ENCODE measurements around the gene UQCC2.

The UQCC2 gene

GRCh38 chr6:33690766-33691165, 20.7 kb downstream of the UQCC2 start:
- no peak for DNase-seq (ENCODE audit: low read depth)

- no peak for DNase-seq (ENCODE audit: low read depth)
Observed at GRCh38 chr6:33689879-33690278, 21.6 kb downstream of the UQCC2 start.

- DNase-seq (ENCODE audit: low read depth) = no peak
Observed at GRCh38 chr6:33689148-33689494, 22.4 kb downstream of the UQCC2 start.

- no peak for DNase-seq (ENCODE audit: low read depth)
Observed at GRCh38 chr6:33688451-33689147, 22.9 kb downstream of the UQCC2 start.

- DNase-seq (ENCODE audit: low read depth) = no peak
Observed at GRCh38 chr6:33688006-33688405, 23.5 kb downstream of the UQCC2 start.

GRCh38 chr6:33686981-33687975, 24.2 kb downstream of the UQCC2 start:
- DNase-seq (ENCODE audit: low read depth) = no peak

GRCh38 chr6:33686225-33686924, 25.1 kb downstream of the UQCC2 start:
- DNase-seq (ENCODE audit: low read depth) = no peak

- no peak for DNase-seq (ENCODE audit: low read depth)
Observed at GRCh38 chr6:33685411-33686224, 25.9 kb downstream of the UQCC2 start.

GRCh38 chr6:33684983-33685382, 26.5 kb downstream of the UQCC2 start:
- no peak for DNase-seq (ENCODE audit: low read depth)

- no peak for DNase-seq (ENCODE audit: low read depth)
Observed at GRCh38 chr6:33684428-33684896, 27.0 kb downstream of the UQCC2 start.

GRCh38 chr6:33683576-33684427, 27.7 kb downstream of the UQCC2 start:
- peak; percentile 35 for DNase-seq (ENCODE audit: low read depth)

- no peak for DNase-seq (ENCODE audit: low read depth)
Observed at GRCh38 chr6:33683051-33683571, 28.4 kb downstream of the UQCC2 start.

GRCh38 chr6:33682341-33682740, 29.2 kb downstream of the UQCC2 start:
- DNase-seq (ENCODE audit: low read depth) = no peak

GRCh38 chr6:33679761-33680160, 31.7 kb downstream of the UQCC2 start:
- no peak for DNase-seq (ENCODE audit: low read depth)

- DNase-seq (ENCODE audit: low read depth) = no peak
Observed at GRCh38 chr6:33678932-33679490, 32.5 kb downstream of the UQCC2 start.

- no peak for DNase-seq (ENCODE audit: low read depth)
Observed at GRCh38 chr6:33678233-33678931, 33.1 kb downstream of the UQCC2 start.

GRCh38 chr6:33677689-33678088, 33.8 kb downstream of the UQCC2 start:
- no peak for DNase-seq (ENCODE audit: low read depth)

- DNase-seq (ENCODE audit: low read depth) = no peak
Observed at GRCh38 chr6:33677143-33677660, 34.3 kb downstream of the UQCC2 start.
